ENCODE measurements around the gene ZNF519.

The ZNF519 gene

GRCh38 chr18:14092625-14093306 is 39.5 kb downstream of the ZNF519 start:
- no peak for DNase-seq

- no peak for DNase-seq
Measured at GRCh38 chr18:14089781-14090180, 42.5 kb downstream of the ZNF519 start.

GRCh38 chr18:14089191-14089590 is 43.0 kb downstream of the ZNF519 start:
- DNase-seq: no peak

- DNase-seq: no peak
Measured at GRCh38 chr18:14086458-14087231, 45.6 kb downstream of the ZNF519 start.

GRCh38 chr18:14085770-14086457 is 46.3 kb downstream of the ZNF519 start:
- DNase-seq: no peak

GRCh38 chr18:14075196-14075595 is 57.0 kb downstream of the ZNF519 start:
- no peak for DNase-seq

- DNase-seq: no peak
Measured at GRCh38 chr18:14074187-14074586, 58.0 kb downstream of the ZNF519 start.

GRCh38 chr18:14053661-14054060 is 78.6 kb downstream of the ZNF519 start:
- no peak for DNase-seq

Data from cortex of kidney (tissue), 1 donor.